Endometrial microvascular endothelial cells (primary cell): ENCODE results near the gene XXYLT1. TPM values are rescaled to one million over a fixed set of nuclear protein-coding genes. Genes with fewer than 3 reads are reported as not detected.
"Not testable (repeated sequence)": the region's sequence is repeated elsewhere in the genome, so short reads cannot be mapped to it uniquely, and the experiment has no call there.

Source experiments
- in situ Hi-C: cut with HindIII; loops from 2 replicates; pipeline ENCODE4 v1.10.0; 2017; ENCODE audit warnings: low sequenced_read_pairs, low pct_unique_long_range_greater_than_20kb; ENCODE audit errors: inconsistent ontology term
- total RNA-seq: library from RNA; depleted of rRNA; stranded (reverse); fragments of >200 nt; gene quantifications from one replicate; pipeline ENCODE4 v1.2.3, GENCODE V29; 2015; ENCODE audit errors: inconsistent ontology term

The XXYLT1 gene
- total RNA-seq, 1 donor from 2014 or later: 63.7 TPM

- in situ Hi-C loops: not testable (repeated sequence)
Observed at GRCh38 chr3:195215576-195215975, 55.4 kb downstream of the XXYLT1 start.

- in situ Hi-C loops: no loop called here
Observed at GRCh38 chr3:195214381-195214780, 56.6 kb downstream of the XXYLT1 start.

GRCh38 chr3:195213639-195214315 is 57.2 kb downstream of the XXYLT1 start:
- in situ Hi-C loops: no loop called here

GRCh38 chr3:195212749-195213375 is 58.1 kb downstream of the XXYLT1 start:
- in situ Hi-C loops: no loop called here

GRCh38 chr3:195212033-195212748 is 58.8 kb downstream of the XXYLT1 start:
- in situ Hi-C loops: no loop called here

- in situ Hi-C loops: no loop called here
Observed at GRCh38 chr3:195210266-195210973, 60.5 kb downstream of the XXYLT1 start.

- in situ Hi-C loops: no loop called here
Observed at GRCh38 chr3:195209847-195210265, 61.1 kb downstream of the XXYLT1 start.

GRCh38 chr3:195209083-195209846 is 61.7 kb downstream of the XXYLT1 start:
- in situ Hi-C loops: no loop called here

- in situ Hi-C loops: no loop called here
Observed at GRCh38 chr3:195208631-195209030, 62.3 kb downstream of the XXYLT1 start.

- in situ Hi-C loops: no loop called here
Observed at GRCh38 chr3:195208183-195208582, 62.8 kb downstream of the XXYLT1 start.

GRCh38 chr3:195207731-195208130 is 63.2 kb downstream of the XXYLT1 start:
- in situ Hi-C loops: no loop called here

GRCh38 chr3:195207056-195207455 is 63.9 kb downstream of the XXYLT1 start:
- in situ Hi-C loops: no loop called here

GRCh38 chr3:195204360-195205163 is 66.4 kb downstream of the XXYLT1 start:
- in situ Hi-C loops: no loop called here

GRCh38 chr3:195203606-195204005 is 67.4 kb downstream of the XXYLT1 start:
- in situ Hi-C loops: no loop called here

- in situ Hi-C loops: no loop called here
Observed at GRCh38 chr3:195201295-195201694, 69.7 kb downstream of the XXYLT1 start.

GRCh38 chr3:195200010-195200822 is 70.7 kb downstream of the XXYLT1 start:
- in situ Hi-C loops: no loop called here
